Naive thymus-derived CD4-positive, alpha-beta T cell (primary cell): ENCODE results near the gene GAA. TPM values are rescaled to one million over a fixed set of nuclear protein-coding genes. Genes with fewer than 3 reads are reported as not detected.

Source experiments
- ATAC-seq: fragments of 150-1000 bp; cut with Tn5 transposase; 2 replicates; pipeline ENCODE4 v1.10.0; 2021; ENCODE audit warnings: mild to moderate bottlenecking, moderate library complexity
- CTCF ChIA-PET: fragments of 350-600 bp; sonication (Branson Sonifier 250); formaldehyde crosslinking; loops from one replicate; lab custom pipeline; 2021; ENCODE audit warnings: antibody characterized with exemption; lab: Charles Lee
- POLR2A ChIA-PET: fragments of 350-600 bp; sonication (Branson Sonifier 250); formaldehyde crosslinking; loops from one replicate; lab custom pipeline; 2021; ENCODE audit warnings: antibody characterized with exemption, inconsistent platforms; lab: Charles Lee
- DNase-seq, 9 donors: peaks; one replicate each; pipeline versions ENCODE4 v3.0.0 to v3.0.0-alpha.2; 2020 to 2022; ENCODE audit warnings: mixed read lengths in 1 of 9
- H3K27ac ChIP-seq: one replicate; pipeline ENCODE4 v1.7.0; 2013; ENCODE audit warnings: mild to moderate bottlenecking, low read depth, low read length, moderate library complexity
- H3K27me3 ChIP-seq, 2 donors: one replicate each; pipeline ENCODE4 v1.7.0; 2013; ENCODE audit warnings: low read length in 2 of 2, mild to moderate bottlenecking in 2 of 2, moderate library complexity in 2 of 2; ENCODE audit not compliant: control insufficient read depth in 2 of 2, insufficient read depth in 2 of 2
- H3K36me3 ChIP-seq, 3 experiments: 1 replicate in 2 of 3; 2 replicates in 1 of 3; pipeline ENCODE4 v1.7.0; 2013; ENCODE audit warnings: low read length in 3 of 3, mild to moderate bottlenecking in 3 of 3, moderate library complexity in 1 of 3; ENCODE audit not compliant: insufficient read depth in 3 of 3, control insufficient read depth in 2 of 3
- H3K4me1 ChIP-seq, 2 donors: one replicate each; pipeline ENCODE4 v1.7.0; 2013; ENCODE audit warnings: low read length in 2 of 2, mild to moderate bottlenecking in 2 of 2, moderate library complexity in 1 of 2; ENCODE audit not compliant: control insufficient read depth in 2 of 2, insufficient read depth in 2 of 2
- H3K4me3 ChIP-seq: 2 replicates; pipeline ENCODE4 v1.7.0; 2013; ENCODE audit warnings: mild to moderate bottlenecking, low read length
- H3K9me3 ChIP-seq, 3 experiments: 1 replicate in 2 of 3; 2 replicates in 1 of 3; pipeline ENCODE4 v1.7.0; 2013; ENCODE audit warnings: low read length in 3 of 3; ENCODE audit not compliant: control insufficient read depth in 2 of 3
- H3K27ac Mint-ChIP-seq, 9 donors: one replicate each; pipeline ENCODE4 v1.8.0; 2020 to 2022; ENCODE audit warnings: mixed read lengths in 9 of 9, mild to moderate bottlenecking in 8 of 9, moderate library complexity in 5 of 9, inconsistent platforms in 2 of 9
- H3K27me3 Mint-ChIP-seq, 5 donors: one replicate each; pipeline ENCODE4 v1.8.0; 2021 to 2022; ENCODE audit warnings: mixed read lengths in 5 of 5, mild to moderate bottlenecking in 1 of 5
- H3K36me3 Mint-ChIP-seq, 5 donors: one replicate each; pipeline ENCODE4 v1.8.0; 2020 to 2022; ENCODE audit warnings: mixed read lengths in 5 of 5, mild to moderate bottlenecking in 3 of 5, inconsistent platforms in 1 of 5
- H3K4me1 Mint-ChIP-seq, 7 donors: one replicate each; pipeline ENCODE4 v1.8.0; 2020 to 2022; ENCODE audit warnings: mixed read lengths in 7 of 7, mild to moderate bottlenecking in 3 of 7, inconsistent platforms in 1 of 7
- H3K4me3 Mint-ChIP-seq, 10 donors: one replicate each; pipeline ENCODE4 v1.8.0; 2020 to 2022; ENCODE audit warnings: mild to moderate bottlenecking in 10 of 10, mixed read lengths in 10 of 10, moderate library complexity in 6 of 10, inconsistent platforms in 2 of 10
- H3K9me3 Mint-ChIP-seq, 11 donors: one replicate each; pipeline ENCODE4 v1.8.0; 2020 to 2022; ENCODE audit warnings: mixed read lengths in 11 of 11, mild to moderate bottlenecking in 4 of 11, inconsistent platforms in 1 of 11, moderate library complexity in 1 of 11
- intact Hi-C, 2 donors: fragments of 100-400 bp; cut with micrococcal nuclease; formaldehyde crosslinking; loops; one replicate each; pipeline ENCODE4 v1.15.1; 2023
- polyA plus RNA-seq, 2 donors: library from polyadenylated mRNA; unstranded; fragments of 300-500 nt; fragmentation: Illumina TruSeq; gene quantifications; one replicate each; pipeline ENCODE4 v1.2.3, GENCODE V29; 2021
- total RNA-seq, 6 experiments: library from RNA in 5 of 6; stranded (reverse) in 5 of 6; gene quantifications; 1 replicate in 5 of 6; 2 replicates in 1 of 6; pipeline ENCODE4 v1.2.3 and lab custom pipeline; 2021 to 2026

GAA gene
- total and polyA plus RNA-seq, 7 experiments from 2014 or later: 12.0 to 67.8 (median 36.4) TPM

DNA sequence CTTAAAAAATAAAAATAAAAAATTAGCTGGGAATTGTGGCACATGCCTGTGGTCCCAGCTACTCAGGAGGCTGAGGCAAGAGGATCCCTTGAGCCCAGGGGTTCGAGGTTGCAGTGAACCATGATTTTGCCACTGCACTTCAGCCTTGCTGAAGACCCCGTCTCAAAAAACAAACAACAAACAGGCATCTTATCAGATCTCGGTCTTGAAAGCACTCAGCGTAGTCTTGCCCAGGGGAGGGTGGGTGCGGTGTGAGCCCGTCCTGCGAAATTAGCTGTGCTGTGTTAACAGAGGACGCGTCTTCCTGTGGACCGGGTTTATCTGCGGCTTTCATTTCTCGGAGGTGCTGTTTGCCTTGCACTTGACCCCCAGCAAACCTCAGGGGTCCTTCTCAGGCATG is 5.4 kb downstream of the GAA start:
- CTCF ChIA-PET: no interaction called here

GRCh38 chr17:80107231-80108021 is 6.0 kb downstream of the GAA start:
- peaks cover 0 to 2% of the 10 kb centered on the region in 2 donors for H3K4me1 ChIP-seq
- H3K27me3 ChIP-seq: no peaks in the 10 kb centered on the region
- H3K27ac ChIP-seq: no peak overlapping the region
- no peaks in the 10 kb centered on the region for H3K36me3 Mint-ChIP-seq
- no peaks in the 10 kb centered on the region for H3K27me3 Mint-ChIP-seq
- no peak for ATAC-seq
- no peak overlapping the region for H3K27ac Mint-ChIP-seq
- intact Hi-C loops: no loop called here
- POLR2A ChIA-PET: no interaction called here
- no peaks in the 10 kb centered on the region for H3K9me3 Mint-ChIP-seq
- no peaks in the 10 kb centered on the region for H3K9me3 ChIP-seq
- no peak overlapping the region for H3K4me3 ChIP-seq
- H3K36me3 ChIP-seq: peaks cover 0 to 7% (median 0%) of the 10 kb centered on the region in 3 experiments
- H3K4me1 Mint-ChIP-seq: peaks cover 3 to 13% (median 10%) of the 10 kb centered on the region in 7 donors
- CTCF ChIA-PET: no interaction called here
- no peak overlapping the region for H3K4me3 Mint-ChIP-seq
- DNase-seq: no peak

More for the DNA sequence above, 5.4 kb downstream of the GAA start:
- H3K4me3 ChIP-seq: no peak overlapping the region
- no peaks in the 10 kb centered on the region for H3K36me3 Mint-ChIP-seq
- POLR2A ChIA-PET: no interaction called here
- no peak overlapping the region for H3K27ac Mint-ChIP-seq
- H3K27ac ChIP-seq: no peak overlapping the region
- intact Hi-C loops: no loop called here
- no peak for ATAC-seq
- H3K27me3 Mint-ChIP-seq: no peaks in the 10 kb centered on the region
- H3K4me1 Mint-ChIP-seq: peaks cover 9 to 19% (median 14%) of the 10 kb centered on the region in 7 donors
- H3K36me3 ChIP-seq: peaks cover 0 to 4% (median 0%) of the 10 kb centered on the region in 3 experiments
- no peak overlapping the region for H3K4me3 Mint-ChIP-seq
- H3K9me3 Mint-ChIP-seq: no peaks in the 10 kb centered on the region
- H3K4me1 ChIP-seq: peaks cover 0 to 8% of the 10 kb centered on the region in 2 donors
- DNase-seq: no peak
- no peaks in the 10 kb centered on the region for H3K27me3 ChIP-seq
- H3K9me3 ChIP-seq: no peaks in the 10 kb centered on the region

- Mint-ChIP-seq H3K4me3 (no peak overlapping the region), H3K9me3 (no peaks in the 10 kb centered on the region), H3K27me3 (no peaks in the 10 kb centered on the region), H3K36me3 (no peaks in the 10 kb centered on the region), H3K27ac (no peak overlapping the region), H3K4me1 (peaks cover 0 to 5% (median 2%) of the 10 kb centered on the region in 7 donors)
- no peak overlapping the region for H3K4me3 ChIP-seq
- ChIA-PET CTCF (no interaction called here), POLR2A (no interaction called here)
- DNase-seq: no peak
- H3K9me3 ChIP-seq: no peaks in the 10 kb centered on the region
- H3K27ac ChIP-seq: no peak overlapping the region
- intact Hi-C loops: no loop called here
- peaks cover 0 to 10% (median 0%) of the 10 kb centered on the region in 3 experiments for H3K36me3 ChIP-seq
- H3K4me1 ChIP-seq: no peaks in the 10 kb centered on the region
- ATAC-seq: no peak
- no peaks in the 10 kb centered on the region for H3K27me3 ChIP-seq
Measured at GRCh38 chr17:80108036-80108971, 6.9 kb downstream of the GAA start.

GRCh38 chr17:80109066-80109660 is 7.8 kb downstream of the GAA start:
- intact Hi-C loops: no loop called here
- CTCF ChIA-PET: no interaction called here
- peaks cover 0 to 3% (median 0%) of the 10 kb centered on the region in 5 donors for H3K36me3 Mint-ChIP-seq
- H3K4me1 Mint-ChIP-seq: peaks cover 0 to 1% (median 0%) of the 10 kb centered on the region in 7 donors
- no peaks in the 10 kb centered on the region for H3K27me3 Mint-ChIP-seq
- no peak for DNase-seq
- H3K9me3 Mint-ChIP-seq: no peaks in the 10 kb centered on the region
- peaks cover 0 to 10% (median 0%) of the 10 kb centered on the region in 3 experiments for H3K36me3 ChIP-seq
- POLR2A ChIA-PET: no interaction called here
- no peak overlapping the region for H3K4me3 Mint-ChIP-seq
- H3K27ac ChIP-seq: no peak overlapping the region
- H3K27me3 ChIP-seq: no peaks in the 10 kb centered on the region
- no peak overlapping the region for H3K27ac Mint-ChIP-seq
- ATAC-seq: no peak
- H3K4me1 ChIP-seq: no peaks in the 10 kb centered on the region
- no peaks in the 10 kb centered on the region for H3K9me3 ChIP-seq
- H3K4me3 ChIP-seq: no peak overlapping the region

- Histone ChIP-seq H3K9me3 (no peaks in the 10 kb centered on the region), H3K36me3 (peaks cover 0 to 10% (median 0%) of the 10 kb centered on the region in 3 experiments), H3K4me3 (no peak overlapping the region), H3K4me1 (no peaks in the 10 kb centered on the region), H3K27me3 (no peaks in the 10 kb centered on the region), H3K27ac (no peak overlapping the region)
- ChIA-PET CTCF (no interaction called here), POLR2A (no interaction called here)
- DNase-seq (no peak), ATAC-seq (no peak)
- Mint-ChIP-seq H3K9me3 (peaks cover 0 to 3% (median 0%) of the 10 kb centered on the region in 11 donors), H3K36me3 (peaks cover 0 to 5% (median under 1%) of the 10 kb centered on the region in 5 donors), H3K4me1 (peaks cover 0 to 3% (median 0%) of the 10 kb centered on the region in 7 donors), H3K4me3 (no peak overlapping the region), H3K27me3 (no peaks in the 10 kb centered on the region), H3K27ac (no peak overlapping the region)
- intact Hi-C loops: no loop called here
Measured at GRCh38 chr17:80109713-80110446, 8.5 kb downstream of the GAA start.

DNA sequence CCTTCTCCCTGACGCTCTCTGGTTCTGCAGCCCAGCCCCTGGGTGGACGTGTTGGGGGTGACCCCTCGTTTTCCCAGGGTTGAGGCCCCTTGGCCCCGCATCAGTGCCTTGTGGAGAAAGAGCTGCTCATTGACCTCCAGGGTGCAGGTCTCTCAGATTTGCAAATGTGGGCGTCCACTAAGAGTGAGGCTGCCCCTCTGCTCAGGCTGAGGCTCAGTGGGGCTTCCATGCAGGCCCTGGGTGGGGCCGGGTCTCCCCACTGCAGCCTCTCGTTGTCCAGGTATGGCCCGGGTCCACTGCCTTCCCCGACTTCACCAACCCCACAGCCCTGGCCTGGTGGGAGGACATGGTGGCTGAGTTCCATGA is 9.0 kb downstream of the GAA start:
- peaks cover 0 to 11% (median 4%) of the 10 kb centered on the region in 5 donors for H3K36me3 Mint-ChIP-seq
- Histone ChIP-seq H3K27ac (no peak overlapping the region), H3K4me3 (no peak overlapping the region), H3K4me1 (no peaks in the 10 kb centered on the region), H3K36me3 (peaks cover 0 to 10% (median 0%) of the 10 kb centered on the region in 3 experiments), H3K27me3 (no peaks in the 10 kb centered on the region), H3K9me3 (no peaks in the 10 kb centered on the region)
- H3K9me3 Mint-ChIP-seq: peaks cover 0 to 8% (median 2%) of the 10 kb centered on the region in 11 donors
- H3K4me1 Mint-ChIP-seq: peaks cover 0 to 3% (median 0%) of the 10 kb centered on the region in 7 donors
- no peaks in the 10 kb centered on the region for H3K27me3 Mint-ChIP-seq
- no peak overlapping the region for H3K27ac Mint-ChIP-seq
- DNase-seq (no peak), ATAC-seq (no peak)
- no peak overlapping the region for H3K4me3 Mint-ChIP-seq
- ChIA-PET CTCF (no interaction called here), POLR2A (no interaction called here)
- intact Hi-C loops: no loop called here
